Germinal center (tissue), 1 donor: ENCODE data around the gene ZNF799.
A peak's percentile ranks its signal among the peaks of the same experiment; 100 is the strongest.
"Not testable (repeated sequence)": the region's sequence is repeated elsewhere in the genome, so short reads cannot be mapped to it uniquely, and the experiment has no call there.

ENCODE experiments used
- DNase-seq: peaks from one replicate; pipeline ENCODE4 v3.0.0; 2012; ENCODE audit warnings: mixed read lengths, low spot score

Gene ZNF799

GRCh38 chr19:12400633-12401502 lies at the start of gene ZNF799:
ZNF799 (minus strand) TSS chr19:12401271; CDS start chr19:12401070, 201 bp downstream.
- DNase-seq, result peak; percentile 83

- no peak for DNase-seq
Observed at GRCh38 chr19:12450844-12451243, 49.8 kb upstream of the ZNF799 start.

- no peak for DNase-seq
Observed at GRCh38 chr19:12448808-12449207, 47.7 kb upstream of the ZNF799 start.

- DNase-seq, result peak; percentile 93
Observed at GRCh38 chr19:12440541-12441316, 39.7 kb upstream of the ZNF799 start, which contains the start of gene ZNF443. ZNF443 (minus strand) TSS chr19:12441021; CDS start chr19:12440914, 107 bp downstream.

GRCh38 chr19:12439686-12440540 lies 38.8 kb upstream of the ZNF799 start:
- not testable (repeated sequence) for DNase-seq

- DNase-seq, result not testable (repeated sequence)
Observed at GRCh38 chr19:12430726-12431299, 29.7 kb upstream of the ZNF799 start.

- no peak for DNase-seq
Observed at GRCh38 chr19:12425888-12426274, 24.8 kb upstream of the ZNF799 start.

- DNase-seq, result no peak
Observed at GRCh38 chr19:12425236-12425887, 24.3 kb upstream of the ZNF799 start.

GRCh38 chr19:12417273-12417672 lies 16.2 kb upstream of the ZNF799 start:
- not testable (repeated sequence) for DNase-seq

- DNase-seq, result no peak
Observed at GRCh38 chr19:12411893-12412292, 10.8 kb upstream of the ZNF799 start.

- not testable (repeated sequence) for DNase-seq
Observed at GRCh38 chr19:12399901-12400632, 1.0 kb downstream of the ZNF799 start.

- not testable (repeated sequence) for DNase-seq
Observed at GRCh38 chr19:12391148-12391547, 9.9 kb downstream of the ZNF799 start.

- not testable (repeated sequence) for DNase-seq
Observed at GRCh38 chr19:12386365-12386764, 14.7 kb downstream of the ZNF799 start.

GRCh38 chr19:12380444-12380737 lies 20.7 kb downstream of the ZNF799 start:
- DNase-seq, result no peak

GRCh38 chr19:12379732-12380443 lies 21.2 kb downstream of the ZNF799 start:
- no peak for DNase-seq

- no peak for DNase-seq
Observed at GRCh38 chr19:12374026-12374425, 27.0 kb downstream of the ZNF799 start.

GRCh38 chr19:12365236-12366162 lies 35.6 kb downstream of the ZNF799 start, which contains the start of gene ZNF442:
ZNF442 (minus strand) TSS chr19:12365683; CDS start chr19:12363631, 2,052 bp downstream.
- DNase-seq, result peak; percentile 96

- DNase-seq, result no peak
Observed at GRCh38 chr19:12364391-12365235, 36.5 kb downstream of the ZNF799 start.
